Smooth muscle cell (in vitro differentiated cells): ENCODE data around the gene TRAK2. TPM values are rescaled to one million over a fixed set of nuclear protein-coding genes. Genes with fewer than 3 reads are reported as not detected.
A peak's percentile ranks its signal among the peaks of the same experiment; 100 is the strongest.

Source experiments
- DNase-seq: peaks from one replicate; lab custom pipeline; 2025; ENCODE audit not compliant: unreplicated experiment; lab: John Stamatoyannopoulos, UW
- H2AFZ ChIP-seq: fragments of 200-600 bp; sonication (generic); 2 replicates; pipeline ENCODE4 v1.6.0; 2016; ENCODE audit warnings: antibody characterized with exemption, low read depth, mild to moderate bottlenecking
- H3F3A ChIP-seq: fragments of 200-600 bp; sonication (generic); 2 replicates; pipeline ENCODE4 v1.6.0; 2017; ENCODE audit warnings: antibody characterized with exemption, low read depth
- H3K27ac ChIP-seq: fragments of 200-600 bp; sonication (generic); 2 replicates; pipeline ENCODE4 v1.5.1; 2016; ENCODE audit warnings: low read depth, mild to moderate bottlenecking
- H3K27me3 ChIP-seq: fragments of 200-600 bp; sonication (generic); 2 replicates; pipeline ENCODE4 v1.6.1; 2016; ENCODE audit warnings: low read depth, mild to moderate bottlenecking
- H3K36me3 ChIP-seq: fragments of 200-600 bp; sonication (generic); 2 replicates; pipeline ENCODE4 v1.5.1; 2016; ENCODE audit warnings: low read depth
- H3K4me1 ChIP-seq: fragments of 200-600 bp; sonication (generic); 2 replicates; pipeline ENCODE4 v1.5.1; 2016; ENCODE audit warnings: low read depth
- H3K4me2 ChIP-seq: fragments of 200-600 bp; sonication (generic); 2 replicates; pipeline ENCODE4 v1.6.0; 2016; ENCODE audit warnings: mild to moderate bottlenecking
- H3K4me3 ChIP-seq: fragments of 200-600 bp; sonication (generic); 2 replicates; pipeline ENCODE4 v1.5.1; 2016; ENCODE audit warnings: mild to moderate bottlenecking
- H3K79me2 ChIP-seq: fragments of 200-600 bp; sonication (generic); 2 replicates; pipeline ENCODE4 v1.6.0; 2016; ENCODE audit warnings: low read depth, mild to moderate bottlenecking
- H3K9ac ChIP-seq: fragments of 200-600 bp; sonication (generic); 2 replicates; pipeline ENCODE4 v1.6.0; 2016; ENCODE audit warnings: low read depth
- H3K9me3 ChIP-seq: fragments of 200-600 bp; sonication (generic); replicated peaks from 2 replicates; pipeline ENCODE4 v1.5.1; 2016; ENCODE audit warnings: low read depth
- H4K20me1 ChIP-seq: fragments of 200-600 bp; sonication (generic); 2 replicates; pipeline ENCODE4 v1.6.0; 2016; ENCODE audit warnings: low read depth
- CTCF ChIP-seq: fragments of 200-600 bp; sonication (generic); IDR thresholded peaks from 2 replicates; pipeline ENCODE4 v1.5.1; 2017; ENCODE audit warnings: borderline replicate concordance, mild to moderate bottlenecking, antibody characterized with exemption; ENCODE audit not compliant: insufficient read depth, poor library complexity, severe bottlenecking
- WGBS: methylation state at CpG from one replicate; pipeline ENCODE4 v1.1.7; 2016; ENCODE audit warnings: low lambda C conversion rate; 5-methylcytosine and 5-hydroxymethylcytosine counted together
- polyA plus RNA-seq: library from polyadenylated mRNA; unstranded; fragments of >200 nt; fragmentation: Nextera tagmentation; extraction: Ambion mirVana; gene quantifications from 2 replicates; pipeline ENCODE4 v1.2.1, GENCODE V29; 2016
- total RNA-seq: library from RNA; depleted of rRNA; stranded (reverse); fragments of >200 nt; gene quantifications from 2 replicates; pipeline ENCODE4 v1.2.3, GENCODE V29; 2014

The TRAK2 gene
- total and polyA plus RNA-seq, 2 experiments from 2014 or later = 6.3 to 15.7 TPM

GRCh38 chr2:201465524-201465971 lies 14.3 kb upstream of the TRAK2 start:
- no peak overlapping the region for H3K9ac ChIP-seq
- no peak overlapping the region for H3K4me3 ChIP-seq
- WGBS = 87% methylated on average over 2 of the region's 2 CpGs
- peak overlapping the region; percentile 1 for H3K4me2 ChIP-seq
- H3K4me1 ChIP-seq = no peaks in the 10 kb centered on the region
- peak overlapping the region; percentile 85 for H3K27ac ChIP-seq
- no peak for TF ChIP-seq CTCF
- H3K36me3 ChIP-seq = peaks cover 2% of the 10 kb centered on the region
- no peak overlapping the region for H2AFZ ChIP-seq
- no peak for DNase-seq
- no peaks in the 10 kb centered on the region for H3K79me2 ChIP-seq
- H3F3A ChIP-seq = peaks cover 15% of the 10 kb centered on the region
- no peaks in the 10 kb centered on the region for H4K20me1 ChIP-seq
- no peaks in the 10 kb centered on the region for H3K27me3 ChIP-seq
- no peaks in the 10 kb centered on the region for H3K9me3 ChIP-seq

GRCh38 chr2:201464547-201464946 lies 13.3 kb upstream of the TRAK2 start:
- TF ChIP-seq CTCF = no peak
- Histone ChIP-seq H4K20me1 (no peaks in the 10 kb centered on the region), H3K36me3 (peaks cover 10% of the 10 kb centered on the region), H3F3A (peaks cover 15% of the 10 kb centered on the region), H3K4me1 (no peaks in the 10 kb centered on the region), H3K79me2 (no peaks in the 10 kb centered on the region), H3K27me3 (no peaks in the 10 kb centered on the region), H2AFZ (no peak overlapping the region), H3K9ac (no peak overlapping the region), H3K27ac (no peak overlapping the region), H3K4me3 (no peak overlapping the region), H3K9me3 (no peaks in the 10 kb centered on the region), H3K4me2 (no peak overlapping the region)
- no peak for DNase-seq
- WGBS = 92% methylated on average over 1 of the region's 1 CpG

GRCh38 chr2:201460532-201460931 lies 9.3 kb upstream of the TRAK2 start:
- Histone ChIP-seq H3F3A (no peaks in the 10 kb centered on the region), H3K4me3 (no peak overlapping the region), H3K27ac (no peak overlapping the region), H3K9ac (no peak overlapping the region), H3K9me3 (no peaks in the 10 kb centered on the region), H3K27me3 (no peaks in the 10 kb centered on the region), H3K4me2 (no peak overlapping the region), H3K79me2 (no peaks in the 10 kb centered on the region), H4K20me1 (no peaks in the 10 kb centered on the region), H2AFZ (no peak overlapping the region), H3K36me3 (peaks cover 15% of the 10 kb centered on the region), H3K4me1 (no peaks in the 10 kb centered on the region)
- no peak for TF ChIP-seq CTCF
- 92% methylated on average over 1 of the region's 1 CpG for WGBS
- no peak for DNase-seq

GRCh38 chr2:201458381-201458780 lies 7.1 kb upstream of the TRAK2 start:
- Histone ChIP-seq H3K9ac (no peak overlapping the region), H3K9me3 (no peaks in the 10 kb centered on the region), H3K79me2 (no peaks in the 10 kb centered on the region), H3F3A (no peaks in the 10 kb centered on the region), H4K20me1 (no peaks in the 10 kb centered on the region), H2AFZ (no peak overlapping the region), H3K4me2 (no peak overlapping the region), H3K4me3 (no peak overlapping the region), H3K4me1 (no peaks in the 10 kb centered on the region), H3K27ac (no peak overlapping the region), H3K36me3 (peaks cover 15% of the 10 kb centered on the region), H3K27me3 (no peaks in the 10 kb centered on the region)
- DNase-seq = no peak
- no peak for TF ChIP-seq CTCF
